Erythroblast (primary cell): ENCODE results near the gene SYT1.

ENCODE experiments used
- DNase-seq, 2 experiments: peaks; one replicate each; lab custom pipeline; 2025; lab: John Stamatoyannopoulos, UW
- GATA1 ChIP-seq: IDR thresholded peaks from 2 replicates; pipeline ENCODE4 v1.6.1; 2011; ENCODE audit warnings: low read depth, mild to moderate bottlenecking, control low read depth, low read length, moderate library complexity
- POLR2A ChIP-seq: IDR thresholded peaks from 2 replicates; pipeline ENCODE4 v1.6.1; 2011; ENCODE audit warnings: mild to moderate bottlenecking, low read length

The SYT1 gene

GRCh38 chr12:79238246-79238645 is 373.7 kb downstream of the SYT1 start:
- no peak for DNase-seq
- TF ChIP-seq POLR2A: no peak
- TF ChIP-seq GATA1: no peak

GRCh38 chr12:79247494-79247893 is 382.9 kb downstream of the SYT1 start:
- DNase-seq: no peak
- TF ChIP-seq GATA1 (no peak), POLR2A (no peak)

DNA sequence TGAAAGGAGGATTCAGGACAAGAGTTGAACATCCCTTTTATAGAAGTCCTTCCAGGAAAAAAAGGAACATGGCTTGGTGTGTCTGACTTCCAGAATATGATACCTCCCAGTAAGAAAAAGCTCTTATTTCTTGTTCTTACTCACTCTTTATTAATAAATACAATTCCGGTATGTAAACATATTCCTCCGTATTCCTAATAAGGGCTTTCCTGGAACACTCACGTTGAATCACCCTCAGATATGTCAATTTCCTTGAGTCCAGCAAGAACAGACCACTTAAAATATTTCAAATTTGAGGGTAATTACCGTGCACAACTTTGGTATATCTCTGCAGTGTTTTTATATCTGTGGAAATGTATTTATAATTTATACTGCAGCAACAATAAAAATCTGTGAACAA is 385.6 kb downstream of the SYT1 start:
- DNase-seq: no peak
- TF ChIP-seq GATA1: no peak

DNA sequence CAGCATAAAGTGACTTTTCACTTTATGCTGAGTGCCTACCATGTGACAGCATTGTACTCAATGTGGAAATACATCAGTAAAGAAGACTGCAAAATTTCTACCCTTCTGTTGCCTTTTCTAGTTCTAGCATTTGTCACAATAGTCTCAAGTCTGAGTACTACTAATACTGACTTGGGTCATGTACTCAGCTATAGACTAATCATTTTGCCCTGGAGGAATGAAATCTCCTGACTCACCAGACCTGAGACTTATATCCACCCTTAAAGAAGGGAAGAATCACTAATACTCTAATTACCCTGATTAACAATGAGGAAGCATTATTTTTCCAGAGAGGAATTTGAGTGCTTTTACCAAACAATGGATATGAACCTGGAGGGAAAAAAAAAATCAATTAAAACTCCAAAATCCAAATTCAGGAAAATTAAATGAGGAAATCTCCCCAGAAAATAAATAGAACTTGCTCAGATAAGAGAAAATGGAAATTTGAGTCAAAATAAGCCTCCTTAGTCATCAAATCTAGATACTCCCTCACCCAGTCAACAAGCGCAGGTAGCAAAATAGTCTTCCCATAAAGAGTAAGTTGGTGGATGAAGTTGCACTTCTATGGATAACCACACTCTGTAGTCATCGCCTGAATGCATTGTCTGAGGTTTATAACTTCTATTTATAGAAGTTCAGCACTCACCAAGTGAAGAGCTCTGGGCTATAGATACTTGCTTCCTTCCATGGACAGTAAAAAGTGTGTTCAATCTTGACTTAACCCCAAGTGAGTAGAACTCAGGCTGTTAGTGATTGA is 386.6 kb downstream of the SYT1 start:
- TF ChIP-seq POLR2A (no peak), GATA1 (no peak)

GRCh38 chr12:79252358-79253075 is 387.9 kb downstream of the SYT1 start:
- no peak for TF ChIP-seq GATA1
- TF ChIP-seq POLR2A: no peak
- DNase-seq: no peak

More for the DNA sequence above, 386.6 kb downstream of the SYT1 start:
- DNase-seq: no peak

- TF ChIP-seq GATA1 (no peak), POLR2A (no peak)
- DNase-seq: no peak
Observed at GRCh38 chr12:79255288-79255687, 390.7 kb downstream of the SYT1 start.

GRCh38 chr12:79260923-79261322 is 396.3 kb downstream of the SYT1 start:
- TF ChIP-seq POLR2A: no peak
- no peak for TF ChIP-seq GATA1
- no peak for DNase-seq

- no peak for TF ChIP-seq GATA1
- no peak for TF ChIP-seq POLR2A
- DNase-seq: no peak
Observed at GRCh38 chr12:79262938-79263337, 398.4 kb downstream of the SYT1 start.

DNA sequence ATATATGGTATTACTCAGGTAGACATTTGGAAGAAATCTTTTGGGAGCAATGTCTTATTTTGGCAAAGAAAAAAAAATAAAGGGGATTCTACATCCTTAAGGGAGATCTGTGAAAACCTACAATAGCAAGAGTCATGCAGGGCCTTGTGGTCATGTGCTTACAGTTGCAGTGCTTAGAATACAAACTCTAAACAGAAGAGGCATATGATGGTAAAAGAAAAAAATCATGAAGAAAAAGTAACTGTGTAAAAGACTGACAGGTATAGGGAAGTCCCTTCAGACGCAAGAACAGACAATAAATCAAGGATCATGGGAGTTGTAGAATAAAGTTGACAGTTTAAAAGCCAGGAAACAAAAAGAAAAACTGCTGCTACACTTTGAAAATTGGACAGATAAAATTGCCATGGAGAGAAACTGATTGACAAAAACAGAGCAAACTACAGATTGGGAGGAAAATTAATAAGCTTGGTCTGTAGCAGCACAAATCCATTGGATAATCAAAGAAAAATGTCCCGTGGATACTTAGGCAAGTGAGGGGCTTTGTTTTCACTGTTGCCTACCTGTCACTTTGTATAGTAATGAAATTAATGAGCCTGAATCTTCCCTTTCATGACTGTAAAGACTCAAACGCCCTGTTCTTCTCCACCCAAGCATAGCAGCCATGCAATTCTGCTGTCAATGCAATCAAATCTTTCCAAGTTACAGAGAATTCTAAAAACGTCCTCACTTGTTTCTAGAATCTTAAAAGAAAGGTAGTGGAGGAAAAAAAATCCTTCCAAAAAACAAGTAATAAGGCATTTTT is 402.0 kb downstream of the SYT1 start:
- TF ChIP-seq POLR2A (no peak), GATA1 (no peak)

DNA sequence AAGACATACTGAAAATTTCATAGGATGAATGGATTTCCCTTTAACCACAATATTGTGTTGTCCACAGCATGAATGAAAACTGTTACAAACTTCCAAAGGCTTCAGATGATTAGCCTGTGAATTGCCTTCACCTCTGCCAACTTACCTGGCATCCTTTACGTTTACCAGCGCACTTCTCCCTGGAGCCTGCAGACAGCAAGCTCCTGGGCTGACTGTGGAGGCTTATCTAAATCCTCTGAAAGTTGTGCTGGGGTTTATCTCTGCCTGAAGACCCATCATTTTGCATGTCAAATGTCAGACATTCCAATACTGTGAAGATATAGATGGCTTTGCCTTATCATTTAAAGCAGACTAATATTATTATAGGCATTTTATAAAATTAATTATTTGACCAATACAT is 403.0 kb downstream of the SYT1 start:
- no peak for DNase-seq
- TF ChIP-seq POLR2A: no peak
- TF ChIP-seq GATA1: no peak

More for the DNA sequence above, 402.0 kb downstream of the SYT1 start:
- DNase-seq: no peak

DNA sequence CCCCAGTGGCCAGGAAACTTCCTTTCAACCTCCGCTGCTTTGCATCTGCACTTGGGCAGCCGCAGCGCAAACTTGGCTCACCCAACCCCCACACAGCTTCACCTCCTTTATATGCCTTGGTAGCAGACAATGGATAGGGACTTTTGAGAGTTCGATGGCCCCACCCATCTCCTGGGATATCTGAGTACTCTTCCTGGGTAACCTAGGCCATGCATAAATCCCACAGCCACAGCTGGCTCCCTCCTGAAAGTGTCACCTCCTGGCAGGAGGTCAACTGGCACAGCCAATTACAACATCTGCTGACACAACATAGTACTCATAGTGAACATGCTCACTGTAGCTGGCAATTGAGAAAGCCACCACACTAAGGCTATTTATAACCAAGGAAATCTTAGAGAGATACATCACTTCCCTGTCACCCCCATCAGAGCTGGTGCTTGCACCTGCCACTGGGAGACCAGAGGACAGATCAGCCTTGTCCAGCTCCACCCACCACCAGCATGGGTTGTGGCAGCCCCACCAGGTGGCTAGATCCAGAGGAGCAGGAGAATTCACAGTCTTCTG is 410.0 kb downstream of the SYT1 start:
- no peak for DNase-seq
- TF ChIP-seq GATA1: no peak
- no peak for TF ChIP-seq POLR2A

- TF ChIP-seq GATA1 (no peak), POLR2A (no peak)
- no peak for DNase-seq
Observed at GRCh38 chr12:79275631-79276030, 411.1 kb downstream of the SYT1 start.

- TF ChIP-seq POLR2A: no peak
- no peak for TF ChIP-seq GATA1
- no peak for DNase-seq
Observed at GRCh38 chr12:79283364-79283763, 418.8 kb downstream of the SYT1 start.
